MM.1S (cell line): ENCODE data around the gene FAM20C.

ENCODE experiments used
- EZH2 ChIP-seq: fragments of 300-600 bp; sonication (generic); optimal IDR thresholded peaks from 2 replicates; pipeline ENCODE3; 2017; ENCODE audit warnings: low read depth, mild to moderate bottlenecking, antibody characterized with exemption, low read length, mixed read lengths
- EZH2phosphoT487 ChIP-seq: fragments of 300-600 bp; sonication (generic); IDR thresholded peaks from 2 replicates; pipeline ENCODE4 v1.6.1; 2018; ENCODE audit warnings: antibody characterized with exemption, low read length
- TF ChIP-seq, protein P1 (sequence below): fragments of 300-600 bp; sonication (generic); IDR thresholded peaks from 2 replicates; pipeline ENCODE4 v1.5.1; 2016; ENCODE audit warnings: antibody characterized with exemption, low read length, mixed read lengths

DNA sequence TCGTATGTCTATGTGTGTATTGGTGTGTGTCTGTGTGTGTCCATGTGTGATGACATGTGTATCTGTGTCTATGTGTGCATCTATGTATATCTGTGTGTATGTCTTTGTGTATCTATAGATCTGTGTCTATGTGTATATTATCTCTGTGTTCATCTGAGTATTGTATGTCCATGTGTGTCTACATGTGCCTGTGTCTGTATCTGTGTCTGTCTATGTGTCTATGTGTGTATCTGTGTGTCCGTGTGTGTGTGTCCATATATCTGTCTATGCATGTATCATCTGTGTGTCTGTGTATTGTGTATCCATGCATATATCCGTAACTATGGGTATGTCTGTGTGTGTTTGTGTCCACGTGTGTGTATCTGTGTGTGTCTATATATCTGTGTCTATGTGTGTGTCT lies 2.7 kb upstream of the FAM20C start:
- TF ChIP-seq EZH2 (no peak), EZH2phosphoT487 (no peak)
- TF ChIP-seq, protein P1, sequence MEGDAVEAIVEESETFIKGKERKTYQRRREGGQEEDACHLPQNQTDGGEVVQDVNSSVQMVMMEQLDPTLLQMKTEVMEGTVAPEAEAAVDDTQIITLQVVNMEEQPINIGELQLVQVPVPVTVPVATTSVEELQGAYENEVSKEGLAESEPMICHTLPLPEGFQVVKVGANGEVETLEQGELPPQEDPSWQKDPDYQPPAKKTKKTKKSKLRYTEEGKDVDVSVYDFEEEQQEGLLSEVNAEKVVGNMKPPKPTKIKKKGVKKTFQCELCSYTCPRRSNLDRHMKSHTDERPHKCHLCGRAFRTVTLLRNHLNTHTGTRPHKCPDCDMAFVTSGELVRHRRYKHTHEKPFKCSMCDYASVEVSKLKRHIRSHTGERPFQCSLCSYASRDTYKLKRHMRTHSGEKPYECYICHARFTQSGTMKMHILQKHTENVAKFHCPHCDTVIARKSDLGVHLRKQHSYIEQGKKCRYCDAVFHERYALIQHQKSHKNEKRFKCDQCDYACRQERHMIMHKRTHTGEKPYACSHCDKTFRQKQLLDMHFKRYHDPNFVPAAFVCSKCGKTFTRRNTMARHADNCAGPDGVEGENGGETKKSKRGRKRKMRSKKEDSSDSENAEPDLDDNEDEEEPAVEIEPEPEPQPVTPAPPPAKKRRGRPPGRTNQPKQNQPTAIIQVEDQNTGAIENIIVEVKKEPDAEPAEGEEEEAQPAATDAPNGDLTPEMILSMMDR, result no peak
